Fibroblast of skin of right quadriceps (primary cell): Measurements from ENCODE around the gene DNAJC13.

Experiments used
- DNase-seq: peaks from one replicate; pipeline ENCODE4 v3.0.0-alpha.2; 2013

The DNAJC13 gene

DNA sequence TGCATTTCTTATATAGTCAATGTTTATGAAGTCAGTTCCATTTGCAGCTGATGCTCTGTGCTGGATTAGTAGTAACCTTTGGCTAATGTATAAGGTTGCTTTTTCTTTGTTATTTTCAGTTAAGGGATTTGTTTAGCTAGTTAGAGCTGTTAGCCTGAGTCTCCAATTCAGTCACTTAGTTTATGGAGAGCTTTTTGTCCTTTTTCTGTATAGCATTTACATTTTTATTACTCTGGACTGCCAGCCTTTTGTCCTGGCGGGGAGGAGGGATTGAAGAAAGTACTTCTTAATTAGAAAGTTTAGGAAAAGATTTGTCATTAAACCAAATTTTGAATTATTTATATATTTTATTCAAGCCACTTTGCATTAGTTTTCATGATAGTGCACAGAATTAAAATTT is 52.0 kb downstream of the DNAJC13 start:
- no peak for DNase-seq

DNA sequence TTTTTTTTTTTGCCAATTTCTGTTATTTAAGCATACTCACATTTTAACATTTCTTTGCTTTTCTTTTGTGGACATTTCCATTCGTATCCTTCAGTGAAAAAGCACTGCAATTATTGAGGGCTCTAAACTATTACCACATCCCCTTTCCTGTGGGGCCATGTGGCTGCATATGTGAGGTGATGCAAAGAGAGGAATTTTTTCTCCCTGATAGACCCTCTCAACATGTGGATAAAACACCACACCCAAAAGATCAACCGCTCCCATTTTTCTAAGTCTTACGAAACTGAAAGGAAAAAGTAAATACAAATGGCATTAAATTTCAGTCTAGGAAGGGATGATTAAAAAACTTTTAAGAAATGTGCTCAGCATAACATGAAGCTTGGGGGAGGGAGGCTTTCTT is 68.8 kb downstream of the DNAJC13 start:
- peak; percentile 43 for DNase-seq

DNA sequence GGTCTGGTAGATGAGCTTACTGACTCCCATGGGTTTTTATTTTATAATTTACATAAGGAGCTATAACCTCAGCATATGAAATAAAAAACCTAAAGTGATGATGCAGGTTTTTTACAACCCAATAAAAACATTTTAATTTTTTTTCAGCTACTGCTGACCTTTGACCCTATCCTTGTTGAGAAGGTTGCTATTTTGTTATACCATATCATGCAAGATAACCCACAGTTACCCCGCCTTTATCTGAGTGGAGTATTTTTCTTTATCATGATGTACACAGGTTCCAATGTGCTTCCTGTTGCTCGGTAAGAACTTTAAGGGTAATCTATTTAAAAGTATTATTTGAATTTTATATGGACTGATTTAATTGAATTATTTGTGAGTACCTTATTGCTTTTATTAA is 70.8 kb downstream of the DNAJC13 start:
- no peak for DNase-seq

DNA sequence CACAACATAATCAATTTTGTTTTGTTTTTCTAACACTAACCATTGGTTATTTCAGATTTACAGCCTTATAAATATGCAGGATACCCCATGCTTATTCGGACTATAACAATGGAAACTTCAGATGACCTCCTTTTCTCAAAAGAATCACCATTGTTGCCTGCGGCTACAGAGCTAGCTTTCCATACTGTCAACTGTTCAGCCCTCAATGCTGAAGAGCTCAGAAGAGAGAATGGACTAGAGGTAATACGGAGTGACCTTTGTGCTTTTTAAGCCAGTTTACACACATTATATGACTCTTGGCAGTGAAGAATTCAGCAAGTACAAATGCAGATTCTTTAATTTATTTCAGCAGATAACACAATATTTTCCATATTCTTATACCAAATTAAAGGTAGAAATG is 81.8 kb downstream of the DNAJC13 start:
- DNase-seq = no peak

GRCh38 chr3:132503559-132503958 is 86.3 kb downstream of the DNAJC13 start:
- no peak for DNase-seq

GRCh38 chr3:132504375-132504933 is 87.2 kb downstream of the DNAJC13 start:
- DNase-seq = no peak

DNA sequence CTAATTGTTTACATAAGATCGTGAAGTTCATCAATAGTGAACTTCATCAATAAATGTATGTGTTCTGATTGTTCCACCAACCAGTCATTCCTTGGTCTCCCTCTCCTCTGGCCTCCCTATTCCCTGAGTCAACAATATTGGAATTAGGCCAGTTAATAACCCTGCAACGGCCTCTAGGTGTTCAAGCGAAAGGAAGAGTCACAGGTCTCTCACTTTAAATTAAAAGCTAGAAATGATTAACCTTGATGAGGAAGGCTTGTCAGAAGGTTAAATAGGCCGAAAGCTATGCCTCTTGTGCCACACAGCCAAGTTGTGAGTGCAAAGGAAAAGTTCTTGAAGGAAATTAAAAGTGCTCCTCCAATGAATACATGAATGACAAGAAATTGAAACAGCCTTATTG is 90.4 kb downstream of the DNAJC13 start:
- no peak for DNase-seq

GRCh38 chr3:132509096-132509495 is 91.8 kb downstream of the DNAJC13 start:
- no peak for DNase-seq

GRCh38 chr3:132509506-132509905 is 92.2 kb downstream of the DNAJC13 start:
- DNase-seq = no peak

DNA sequence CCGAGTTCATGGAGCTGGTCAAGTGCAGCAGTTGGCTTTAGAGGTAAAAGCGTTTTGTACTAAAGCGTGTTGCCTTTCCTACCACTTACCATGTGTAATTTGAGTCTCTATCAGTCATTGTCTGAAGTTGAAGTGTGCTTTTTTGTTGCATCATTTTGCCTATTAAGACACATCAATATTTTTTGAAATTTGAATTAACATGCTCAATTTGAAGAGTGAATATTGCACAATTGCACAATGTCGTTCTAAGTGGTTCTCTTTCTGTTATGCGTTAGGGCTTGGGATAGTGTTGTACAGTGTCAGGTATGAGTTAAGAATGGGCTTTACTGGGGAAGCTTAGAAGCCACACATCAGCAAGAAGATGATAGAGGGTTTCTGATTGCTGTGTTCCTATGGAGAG is 95.8 kb downstream of the DNAJC13 start:
- no peak for DNase-seq

DNA sequence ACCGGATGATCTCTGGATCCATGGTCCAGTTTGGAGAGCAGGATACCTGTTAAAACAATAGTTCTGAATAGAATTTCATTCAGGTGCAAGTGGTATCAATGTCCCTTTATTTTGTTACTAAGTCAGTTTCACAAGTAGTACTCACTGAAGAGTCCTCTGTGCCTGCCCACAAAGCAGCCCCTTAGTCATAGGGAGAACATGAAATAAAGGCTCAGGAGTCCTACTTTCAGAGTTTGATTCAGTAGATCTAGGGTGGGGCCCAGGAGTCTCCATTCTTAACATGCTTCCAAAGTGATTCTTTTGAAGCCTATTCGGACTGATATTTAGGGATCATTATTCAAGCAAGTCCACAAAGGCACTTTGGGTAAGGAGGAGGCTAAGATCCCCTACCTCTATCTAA is 100.0 kb downstream of the DNAJC13 start:
- DNase-seq = no peak

- DNase-seq = no peak
These were observed 102.6 kb downstream of the DNAJC13 start for GRCh38 chr3:132519914-132520313.

- no peak for DNase-seq
These were observed 104.6 kb downstream of the DNAJC13 start for GRCh38 chr3:132521901-132522300.

- DNase-seq = no peak
These were observed 105.1 kb downstream of the DNAJC13 start for GRCh38 chr3:132522353-132522752.

DNA sequence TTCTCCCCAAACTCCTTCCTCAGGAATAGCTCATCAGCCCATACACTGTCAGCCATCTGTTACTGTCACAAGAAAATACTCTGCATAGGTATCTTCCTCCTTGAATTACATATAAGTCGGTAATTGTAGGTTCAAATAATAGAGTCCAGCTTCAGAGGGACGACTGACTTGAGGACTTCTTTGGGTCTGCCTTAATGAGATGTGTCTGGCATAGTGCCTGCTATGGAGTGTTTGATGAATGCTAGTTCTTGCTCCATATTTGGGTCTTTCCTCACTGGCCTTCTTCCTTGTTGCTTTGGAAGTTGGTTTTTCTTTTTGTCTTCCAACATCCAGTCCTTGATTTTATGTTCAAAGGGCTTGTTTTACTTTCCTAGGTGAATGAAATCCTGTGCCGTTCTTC is 113.3 kb downstream of the DNAJC13 start:
- DNase-seq = no peak

DNA sequence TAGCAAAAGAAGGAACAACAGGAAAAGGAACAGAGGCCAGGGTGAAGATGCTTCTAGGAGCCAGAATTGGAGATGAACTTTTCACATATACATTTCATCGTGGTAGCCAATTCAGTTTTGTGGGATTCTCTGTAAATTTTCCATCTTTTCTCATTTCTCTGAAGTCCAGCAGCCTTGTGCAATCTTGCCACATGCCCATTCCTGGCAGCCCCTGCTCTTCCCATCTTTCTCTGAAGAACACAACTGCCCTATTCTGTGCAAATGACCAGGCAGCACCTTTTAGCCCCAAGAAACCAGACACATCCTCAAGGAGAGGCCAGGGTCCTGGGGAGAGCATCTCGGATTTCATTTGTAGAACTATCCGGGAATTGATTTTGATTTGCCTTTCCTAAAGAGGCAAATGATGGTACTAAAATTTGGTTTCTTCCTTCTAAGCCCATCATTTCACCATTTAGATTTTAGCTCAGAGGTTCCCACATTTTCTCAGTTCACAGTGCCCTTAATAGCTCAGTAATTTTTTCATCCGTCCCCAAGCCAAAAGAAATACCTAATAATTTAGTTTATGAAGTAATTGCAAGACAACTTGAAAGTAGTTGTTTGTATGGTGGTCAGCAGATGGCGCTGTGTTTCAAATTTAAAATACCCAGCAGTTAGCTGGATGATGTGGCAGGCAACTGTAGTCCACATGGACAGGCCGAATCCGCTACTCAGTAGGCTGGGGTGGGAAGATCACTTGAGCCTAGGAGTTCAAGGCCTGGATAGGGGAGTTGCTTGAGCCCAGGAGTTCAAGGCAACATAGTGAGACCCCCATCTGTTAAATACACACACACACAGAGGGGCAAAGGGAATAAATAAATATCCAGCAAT is 118.5 kb downstream of the DNAJC13 start:
- DNase-seq = peak; percentile 81

- peak; percentile 20 for DNase-seq
These were observed 119.3 kb downstream of the DNAJC13 start for GRCh38 chr3:132536442-132537153.

DNA sequence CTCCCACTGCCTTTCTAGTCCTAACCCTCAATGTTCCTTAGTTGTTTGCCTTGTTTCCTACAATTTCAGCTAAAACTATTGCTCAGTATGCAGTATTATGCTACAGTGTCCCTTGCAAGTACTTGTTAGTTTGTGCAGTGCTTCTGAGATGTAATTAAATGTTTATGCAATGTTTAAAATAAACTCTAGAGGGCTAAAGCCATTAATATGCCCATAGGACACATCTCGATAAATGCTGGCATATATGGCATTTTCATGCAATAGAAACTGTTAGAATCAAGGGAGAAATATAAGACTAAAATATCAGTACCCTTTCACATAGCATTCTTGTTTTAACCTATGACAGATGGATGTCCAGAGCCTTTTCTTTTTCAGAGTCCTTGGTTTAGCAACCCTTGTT is 120.0 kb downstream of the DNAJC13 start:
- no peak for DNase-seq

- DNase-seq = no peak
These were observed 120.8 kb downstream of the DNAJC13 start for GRCh38 chr3:132538072-132538471.

DNA sequence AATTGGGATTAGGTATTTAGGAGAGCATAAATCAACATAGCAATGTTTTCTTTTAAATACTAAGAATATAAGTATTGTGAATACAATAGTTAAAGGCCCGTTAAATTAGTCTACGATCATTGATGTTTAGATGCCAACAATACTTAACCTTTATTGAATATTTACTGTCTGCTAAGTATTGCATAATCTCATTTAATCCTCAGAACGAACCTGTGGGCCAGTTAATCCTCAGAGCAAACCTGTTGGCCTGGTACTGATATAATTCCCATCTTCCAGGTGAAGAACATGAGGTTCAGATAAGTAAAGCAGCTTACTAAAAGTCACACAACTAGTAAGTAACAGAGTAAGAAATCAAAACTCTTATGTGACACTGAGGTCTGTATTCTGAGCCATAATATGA is 122.4 kb downstream of the DNAJC13 start:
- DNase-seq = no peak

DNA sequence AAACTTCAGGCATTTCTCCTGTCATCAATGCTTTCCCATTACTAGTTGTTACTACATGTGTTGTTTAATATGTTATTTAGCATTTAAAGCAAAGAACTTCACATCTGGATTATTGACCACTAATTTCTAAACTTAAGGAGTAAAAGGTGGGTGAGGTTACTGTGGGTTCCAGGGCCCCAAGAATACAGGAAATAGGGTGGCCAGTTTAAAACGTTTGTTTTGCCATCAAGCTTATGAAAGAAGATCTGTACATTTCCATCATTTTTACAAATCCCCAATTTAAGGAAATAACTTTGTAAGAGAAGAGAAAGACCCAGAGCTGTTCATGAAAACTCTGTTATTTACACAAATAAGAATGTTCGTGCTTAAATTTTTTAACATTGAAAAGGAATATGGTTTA is 125.3 kb downstream of the DNAJC13 start:
- DNase-seq = no peak

- peak; percentile 94 for DNase-seq
These were observed 125.9 kb downstream of the DNAJC13 start for GRCh38 chr3:132543011-132543739.

GRCh38 chr3:132544130-132544529 is 126.8 kb downstream of the DNAJC13 start:
- no peak for DNase-seq
